MM.1S (cell line): ENCODE results near the gene CLASP1.

ENCODE experiments used
- CTCF ChIP-seq: fragments of 300-600 bp; sonication (generic); IDR thresholded peaks from 2 replicates; pipeline ENCODE4 v1.5.1; 2016; ENCODE audit warnings: antibody characterized with exemption, low read length, mixed read lengths
- EZH2 ChIP-seq: fragments of 300-600 bp; sonication (generic); optimal IDR thresholded peaks from 2 replicates; pipeline ENCODE3; 2017; ENCODE audit warnings: low read depth, mild to moderate bottlenecking, antibody characterized with exemption, low read length, mixed read lengths

- TF ChIP-seq CTCF (no peak), EZH2 (no peak)
These were observed 332.3 kb downstream of the CLASP1 start for GRCh38 chr2:121316986-121317385.
